Measurements from ENCODE around the gene RTL10. TPM values are rescaled to one million over a fixed set of nuclear protein-coding genes. Genes with fewer than 3 reads are reported as not detected.

RTL10 gene
- total and polyA plus RNA-seq, 2 of the 4 experiments (the other 2 are of a cell fraction), result 8.6 to 12.1 TPM

GRCh38 chr22:19852177-19852781 is 2.4 kb downstream of the RTL10 start:
- Histone ChIP-seq H3K36me3 (ENCODE audit: control insufficient read depth, insufficient read depth, low read length) (peaks cover 27% of the 10 kb centered on the region), H3K56ac (ENCODE audit: extremely low read depth, insufficient read depth, low read length) (no peak overlapping the region), H3K4ac (ENCODE audit: low read depth, low read length) (no peak overlapping the region), H3K4me3 (ENCODE audit: insufficient read depth, low read depth, low read length) (no peak overlapping the region), H3K9me3 (ENCODE audit: control insufficient read depth, insufficient read depth, low read length) (no peaks in the 10 kb centered on the region), H2AK9ac (replicated peaks; ENCODE audit: low read depth, low read length, poor library complexity) (no peak overlapping the region), H3K9ac (ENCODE audit: low read depth, low read length) (no peak overlapping the region), H4K5ac (ENCODE audit: low read depth, low read length) (no peak overlapping the region), H3K27ac (ENCODE audit: insufficient read depth, low read length) (no peak overlapping the region), H3K79me1 (ENCODE audit: low read depth in 1 of 2, low read length in 2 of 2) (peaks cover 23 to 87% of the 10 kb centered on the region in 2 experiments), H3K9me1 (ENCODE audit: insufficient read depth, low read length) (peaks cover 26% of the 10 kb centered on the region), H2BK20ac (ENCODE audit: low read depth, low read length) (no peak overlapping the region), H3K4me1 (ENCODE audit: control insufficient read depth, insufficient read depth, low read length) (peaks cover 18% of the 10 kb centered on the region), H3K23ac (ENCODE audit: low read depth, low read length) (peak overlapping the region; percentile 35; the same call in 1 of the 2 replicates), H4K8ac (ENCODE audit: low read depth in 2 of 2, low read length in 2 of 2) (no peak overlapping the region), H2BK5ac (ENCODE audit: low read depth, low read length, poor library complexity, severe bottlenecking) (no peak overlapping the region), H3K27me3 (ENCODE audit: control insufficient read depth, insufficient read depth, low read length) (no peaks in the 10 kb centered on the region), H2AFZ (replicated peaks; ENCODE audit: low read length, poor library complexity) (no peak overlapping the region), H3K14ac (replicated peaks; ENCODE audit: low read depth, low read length) (no peak overlapping the region), H2BK120ac (ENCODE audit: low read depth, low read length) (no peak overlapping the region), H2AK5ac (ENCODE audit: low read depth, low read length) (no peak overlapping the region), H4K91ac (ENCODE audit: insufficient read depth, low read depth, low read length) (no peak overlapping the region), H2BK15ac (ENCODE audit: low read depth, low read length) (no peak overlapping the region), H4K20me1 (ENCODE audit: insufficient read depth, low read length) (peaks cover 49% of the 10 kb centered on the region), H3K4me2 (ENCODE audit: low read depth, low read length) (peak overlapping the region; percentile 80; the same call in 1 of the 2 replicates), H3K18ac (ENCODE audit: low read depth, low read length) (no peak overlapping the region)
- intact Hi-C loops (cut with micrococcal nuclease), result loop anchor here (5.0 kb wide), 1 partner anchor 120 kb away; no protein-coding TSS in a partner anchor
- no peak for TF ChIP-seq MAZ (IDR thresholded peaks at IDR 0.05; ENCODE audit: borderline replicate concordance, low read depth, low read length)
- TF ChIP-seq BHLHE40 (IDR thresholded peaks at IDR 0.05; ENCODE audit: low read depth, low read length), result no peak
- TF ChIP-seq RFX5 (IDR thresholded peaks at IDR 0.05; ENCODE audit: low read depth, low read length), result no peak
- TF ChIP-seq RAD21 (IDR thresholded peaks at IDR 0.05; ENCODE audit: low read length), result no peak
- TF ChIP-seq POLR2A (IDR thresholded peaks at IDR 0.05; ENCODE audit: low read depth, low read length), result no peak
- TF ChIP-seq, protein P1, sequence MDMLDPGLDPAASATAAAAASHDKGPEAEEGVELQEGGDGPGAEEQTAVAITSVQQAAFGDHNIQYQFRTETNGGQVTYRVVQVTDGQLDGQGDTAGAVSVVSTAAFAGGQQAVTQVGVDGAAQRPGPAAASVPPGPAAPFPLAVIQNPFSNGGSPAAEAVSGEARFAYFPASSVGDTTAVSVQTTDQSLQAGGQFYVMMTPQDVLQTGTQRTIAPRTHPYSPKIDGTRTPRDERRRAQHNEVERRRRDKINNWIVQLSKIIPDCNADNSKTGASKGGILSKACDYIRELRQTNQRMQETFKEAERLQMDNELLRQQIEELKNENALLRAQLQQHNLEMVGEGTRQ (IDR thresholded peaks at IDR 0.05; ENCODE audit: low read depth, low read length), result no peak
- no peak for TF ChIP-seq FOS (IDR thresholded peaks at IDR 0.05; ENCODE audit: low read depth, low read length)
- no peak for TF ChIP-seq MXI1 (IDR thresholded peaks at IDR 0.05; ENCODE audit: borderline replicate concordance, low read depth, low read length)
- no peak for TF ChIP-seq CEBPB (IDR thresholded peaks at IDR 0.05; ENCODE audit: low read depth, low read length)
- no peak for TF ChIP-seq CHD1 (IDR thresholded peaks at IDR 0.05; ENCODE audit: low read depth, low read length)
- no peak for TF ChIP-seq CTCF (conservative IDR thresholded peaks at IDR 0.05; ENCODE audit: low read depth, low read length)
- no peak for TF ChIP-seq ELK1 (IDR thresholded peaks at IDR 0.05; ENCODE audit: borderline replicate concordance, low read depth, low read length)
- no peak for TF ChIP-seq RCOR1 (IDR thresholded peaks at IDR 0.05; ENCODE audit: insufficient replicate concordance, low read length)
- TF ChIP-seq NFE2L2 (IDR thresholded peaks at IDR 0.05; ENCODE audit: low read depth, low read length), result no peak
- dilution Hi-C loops (cut with HindIII; ENCODE audit: low sequenced_read_pairs, unreplicated experiment), result no loop called here
- no peak for ATAC-seq (ENCODE audit: low read depth)
- ChIA-PET POLR2A (ENCODE audit: unreplicated experiment) (no interaction called here), CTCF (no interaction called here)
- no peak for DNase-seq
- in situ Hi-C loops (cut with MboI; ENCODE audit: low sequenced_read_pairs), result no loop called here
- no TSS peak for BruUV-seq (replicated peaks)
- 93% methylated on average over 10 of the region's 12 CpGs; no CpG with 5 or more reads in 1 of the 2 experiments for WGBS, 2 experiments (ENCODE audit: extremely low coverage in 2 of 2, insufficient read length in 1 of 2)
